Endodermal cell (in vitro differentiated cells): ENCODE data around the gene SCARB2. TPM values are rescaled to one million over a fixed set of nuclear protein-coding genes. Genes with fewer than 3 reads are reported as not detected.
A peak's percentile ranks its signal among the peaks of the same experiment; 100 is the strongest.

Experiments used
- DNase-seq: peaks from one replicate; pipeline ENCODE4 v3.0.0-alpha.2; 2017
- H3K27ac ChIP-seq: 2 replicates; pipeline ENCODE4 v1.5.1; 2013; ENCODE audit warnings: mild to moderate bottlenecking, low read depth, low read length, moderate library complexity
- H3K27me3 ChIP-seq: 2 replicates; pipeline ENCODE4 v1.6.1; 2013; ENCODE audit warnings: mild to moderate bottlenecking, low read length, moderate library complexity; ENCODE audit not compliant: insufficient read depth, control insufficient read depth, poor library complexity, severe bottlenecking
- H3K36me3 ChIP-seq: 2 replicates; pipeline ENCODE4 v1.7.0; 2013; ENCODE audit warnings: mild to moderate bottlenecking, low read length, moderate library complexity; ENCODE audit not compliant: control insufficient read depth, insufficient read depth
- H3K4me1 ChIP-seq: one replicate; pipeline ENCODE4 v1.7.0; 2013; ENCODE audit warnings: low read length; ENCODE audit not compliant: control insufficient read depth, insufficient read depth
- H3K4me3 ChIP-seq: 2 replicates; pipeline ENCODE4 v1.5.1; 2013; ENCODE audit warnings: mild to moderate bottlenecking, low read length, moderate library complexity
- H3K9ac ChIP-seq: 2 replicates; pipeline ENCODE4 v1.6.1; 2013; ENCODE audit warnings: mild to moderate bottlenecking, low read length, moderate library complexity; ENCODE audit not compliant: poor library complexity, severe bottlenecking; ENCODE audit errors: extremely low read depth
- H3K9me3 ChIP-seq: 2 replicates; pipeline ENCODE4 v1.6.1; 2013; ENCODE audit warnings: mild to moderate bottlenecking, low read length, moderate library complexity; ENCODE audit not compliant: control insufficient read depth
- H3K27ac Mint-ChIP-seq: 2 replicates; pipeline ENCODE4 v1.8.0; 2020; ENCODE audit warnings: mixed read lengths
- H3K27me3 Mint-ChIP-seq: 2 replicates; pipeline ENCODE4 v1.8.0; 2021; ENCODE audit warnings: mild to moderate bottlenecking, mixed read lengths; ENCODE audit not compliant: insufficient read depth
- H3K36me3 Mint-ChIP-seq: 2 replicates; pipeline ENCODE4 v1.8.0; 2020; ENCODE audit warnings: low read depth, mixed read lengths
- H3K4me1 Mint-ChIP-seq: 2 replicates; pipeline ENCODE4 v1.8.0; 2020; ENCODE audit warnings: mixed read lengths
- H3K4me3 Mint-ChIP-seq: 2 replicates; pipeline ENCODE4 v1.8.0; 2020; ENCODE audit warnings: mild to moderate bottlenecking, moderate library complexity, mixed read lengths
- H3K9me3 Mint-ChIP-seq: 2 replicates; pipeline ENCODE4 v1.8.0; 2020; ENCODE audit warnings: mild to moderate bottlenecking, mixed read lengths
- CTCF ChIP-seq: fragments of 200-600 bp; sonication (generic); conservative IDR thresholded peaks from 2 replicates; pipeline ENCODE4 v1.5.0; 2021; ENCODE audit warnings: antibody characterized with exemption, mild to moderate bottlenecking
- WGBS, 2 experiments: methylation state at CpG; one replicate each; pipeline versions ENCODE4 v1.1.5 to v1.1.7; 2013; ENCODE audit warnings: missing lambda C conversion rate in 2 of 2, mixed read lengths in 1 of 2; ENCODE audit not compliant: insufficient coverage in 1 of 2, insufficient read length in 1 of 2; 5-methylcytosine and 5-hydroxymethylcytosine counted together
- total RNA-seq, 2 donors: library from RNA; stranded (reverse); fragmentation: NEBNext Ultra II Directional in 1 of 2; extraction: Animal tissue kit (Norgen Biotek cat#: 25700) in 1 of 2; gene quantifications; 2 replicates in 1 of 2; 3 replicates in 1 of 2; pipeline ENCODE4 v1.2.1, GENCODE V29; 2021

SCARB2 gene
- total RNA-seq, 2 donors from 2014 or later: 45.8 to 78.5 TPM

GRCh38 chr4:76182463-76182862, 31.2 kb downstream of the SCARB2 start:
- peaks cover 25% of the 10 kb centered on the region for H3K36me3 ChIP-seq
- Mint-ChIP-seq H3K27ac (no peak overlapping the region), H3K4me3 (no peak overlapping the region), H3K9me3 (no peaks in the 10 kb centered on the region), H3K36me3 (peaks cover 14% of the 10 kb centered on the region), H3K4me1 (peaks cover 9% of the 10 kb centered on the region), H3K27me3 (no peaks in the 10 kb centered on the region)
- no peak overlapping the region for H3K27ac ChIP-seq
- H3K4me1 ChIP-seq: no peaks in the 10 kb centered on the region
- no peak overlapping the region for H3K9ac ChIP-seq
- H3K9me3 ChIP-seq: no peaks in the 10 kb centered on the region
- no peak for DNase-seq
- no peaks in the 10 kb centered on the region for H3K27me3 ChIP-seq
- 85 to 89% methylated on average over 5 of the region's 5 CpGs for WGBS, 2 experiments
- TF ChIP-seq CTCF: no peak
- no peak overlapping the region for H3K4me3 ChIP-seq

- peaks cover 4% of the 10 kb centered on the region for H3K4me1 Mint-ChIP-seq
- no peak overlapping the region for H3K27ac ChIP-seq
- H3K4me3 Mint-ChIP-seq: no peak overlapping the region
- 64 to 71% methylated on average over 4 to 11 of the region's 11 CpGs for WGBS, 2 experiments
- TF ChIP-seq CTCF: peak; percentile 98
- H3K27me3 Mint-ChIP-seq: no peaks in the 10 kb centered on the region
- no peaks in the 10 kb centered on the region for H3K9me3 Mint-ChIP-seq
- peaks cover 33% of the 10 kb centered on the region for H3K36me3 ChIP-seq
- peaks cover 14% of the 10 kb centered on the region for H3K36me3 Mint-ChIP-seq
- H3K9me3 ChIP-seq: no peaks in the 10 kb centered on the region
- H3K4me1 ChIP-seq: no peaks in the 10 kb centered on the region
- H3K27me3 ChIP-seq: no peaks in the 10 kb centered on the region
- no peak overlapping the region for H3K9ac ChIP-seq
- H3K4me3 ChIP-seq: no peak overlapping the region
- H3K27ac Mint-ChIP-seq: no peak overlapping the region
- DNase-seq: peak; percentile 95
Observed at GRCh38 chr4:76179398-76180318, 34.0 kb downstream of the SCARB2 start.

DNA sequence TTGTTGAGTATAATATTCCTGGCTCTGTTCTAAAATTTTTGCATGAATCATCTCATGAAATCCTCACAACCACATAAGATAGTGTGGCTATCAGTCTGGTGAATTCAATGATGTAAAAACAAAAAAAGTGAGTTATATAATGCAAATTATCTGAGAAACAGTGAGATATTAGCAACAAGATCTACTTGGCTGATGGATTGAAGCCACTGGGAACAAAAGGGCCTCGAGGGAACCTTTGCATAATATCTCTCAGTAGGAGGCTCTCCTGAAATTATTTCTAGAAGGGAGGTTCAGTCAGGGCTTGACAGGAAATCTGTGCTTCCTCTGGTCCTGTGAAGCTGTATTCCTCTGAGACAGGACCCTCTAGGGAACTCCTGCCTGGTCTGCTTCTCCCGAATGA, 35.3 kb downstream of the SCARB2 start:
- Mint-ChIP-seq H3K4me3 (no peak overlapping the region), H3K27ac (no peak overlapping the region), H3K4me1 (peaks cover 4% of the 10 kb centered on the region), H3K36me3 (peaks cover 19% of the 10 kb centered on the region), H3K9me3 (no peaks in the 10 kb centered on the region), H3K27me3 (no peaks in the 10 kb centered on the region)
- 89 to 93% methylated on average over 2 of the region's 2 CpGs for WGBS, 2 experiments
- H3K9ac ChIP-seq: no peak overlapping the region
- no peak for DNase-seq
- H3K27me3 ChIP-seq: no peaks in the 10 kb centered on the region
- no peaks in the 10 kb centered on the region for H3K9me3 ChIP-seq
- H3K4me3 ChIP-seq: no peak overlapping the region
- peaks cover 35% of the 10 kb centered on the region for H3K36me3 ChIP-seq
- TF ChIP-seq CTCF: no peak
- no peak overlapping the region for H3K27ac ChIP-seq
- no peaks in the 10 kb centered on the region for H3K4me1 ChIP-seq
